Activated naive CD8-positive, alpha-beta T cell treated with anti-CD3 and anti-CD28 coated beads, Interleukin-2, amount 50 U/mL, for 24 hours (primary cell): ENCODE measurements around the gene KIZ.

Source experiments
- ATAC-seq: fragments of 150-1000 bp; cut with Tn5 transposase; one replicate; pipeline ENCODE4 v1.10.0; 2021
- DNase-seq: peaks from one replicate; pipeline ENCODE4 v3.0.0; 2021
- H3K27ac Mint-ChIP-seq: one replicate; pipeline ENCODE4 v1.8.0; 2021; ENCODE audit warnings: mild to moderate bottlenecking, mixed read lengths
- H3K27me3 Mint-ChIP-seq: one replicate; pipeline ENCODE4 v1.8.0; 2021; ENCODE audit warnings: mixed read lengths
- H3K36me3 Mint-ChIP-seq: one replicate; pipeline ENCODE4 v1.8.0; 2021; ENCODE audit warnings: low read depth, mixed read lengths
- H3K4me1 Mint-ChIP-seq: one replicate; pipeline ENCODE4 v1.8.0; 2021; ENCODE audit warnings: mixed read lengths
- H3K4me3 Mint-ChIP-seq: one replicate; pipeline ENCODE4 v1.8.0; 2021; ENCODE audit warnings: mild to moderate bottlenecking, moderate library complexity, mixed read lengths
- H3K9me3 Mint-ChIP-seq: one replicate; pipeline ENCODE4 v1.8.0; 2021; ENCODE audit warnings: mixed read lengths

The KIZ gene

DNA sequence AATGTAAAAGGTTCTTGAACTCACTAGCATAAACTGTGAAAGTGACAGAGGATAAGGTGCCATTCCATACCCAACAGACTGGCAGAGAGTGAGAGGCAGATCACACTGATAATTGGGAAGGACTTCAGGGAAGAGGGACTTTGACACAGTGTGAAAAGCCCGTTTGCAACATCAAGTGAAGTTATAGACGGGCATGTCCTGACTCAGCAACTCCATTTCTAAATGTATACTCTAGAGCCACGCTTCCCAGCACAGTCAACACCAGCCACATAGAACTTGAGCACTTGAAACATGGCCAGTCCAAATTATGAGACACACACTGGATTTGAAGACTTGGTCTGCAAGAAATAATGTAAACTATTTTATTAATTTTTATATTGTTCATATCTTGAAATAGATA is 131.3 kb downstream of the KIZ start:
- no peak overlapping the region for H3K27ac Mint-ChIP-seq
- H3K9me3 Mint-ChIP-seq: no peaks in the 10 kb centered on the region

DNA sequence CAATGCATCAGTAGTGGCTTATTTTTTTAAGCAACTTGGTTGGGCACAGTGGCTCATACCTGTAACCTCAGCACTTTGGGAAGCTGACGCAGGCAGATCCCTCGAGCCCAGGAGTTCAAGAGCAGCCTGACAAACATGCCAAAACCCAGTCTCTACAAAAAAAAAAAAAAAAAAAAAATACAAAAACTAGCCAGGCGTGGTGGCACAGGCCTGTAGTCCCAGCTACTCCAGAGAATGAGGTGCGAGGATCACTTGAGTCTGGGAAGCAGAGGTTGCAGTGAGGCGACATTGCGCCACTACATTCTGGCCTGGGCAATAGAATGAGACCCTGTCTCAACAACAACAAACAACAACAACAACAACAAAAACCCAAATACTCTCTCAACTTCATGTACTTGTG is 132.5 kb downstream of the KIZ start:
- Mint-ChIP-seq H3K36me3 (no peaks in the 10 kb centered on the region), H3K27me3 (peaks cover 5% of the 10 kb centered on the region), H3K9me3 (no peaks in the 10 kb centered on the region), H3K4me3 (no peak overlapping the region), H3K27ac (no peak overlapping the region), H3K4me1 (peaks cover under 1% of the 10 kb centered on the region)
- ATAC-seq: no peak
- no peak for DNase-seq

More for the DNA sequence above, 131.3 kb downstream of the KIZ start:
- no peak overlapping the region for H3K4me3 Mint-ChIP-seq
- no peak for DNase-seq
- peaks cover 6% of the 10 kb centered on the region for H3K4me1 Mint-ChIP-seq
- no peak for ATAC-seq
- H3K27me3 Mint-ChIP-seq: peaks cover 2% of the 10 kb centered on the region
- no peaks in the 10 kb centered on the region for H3K36me3 Mint-ChIP-seq

DNA sequence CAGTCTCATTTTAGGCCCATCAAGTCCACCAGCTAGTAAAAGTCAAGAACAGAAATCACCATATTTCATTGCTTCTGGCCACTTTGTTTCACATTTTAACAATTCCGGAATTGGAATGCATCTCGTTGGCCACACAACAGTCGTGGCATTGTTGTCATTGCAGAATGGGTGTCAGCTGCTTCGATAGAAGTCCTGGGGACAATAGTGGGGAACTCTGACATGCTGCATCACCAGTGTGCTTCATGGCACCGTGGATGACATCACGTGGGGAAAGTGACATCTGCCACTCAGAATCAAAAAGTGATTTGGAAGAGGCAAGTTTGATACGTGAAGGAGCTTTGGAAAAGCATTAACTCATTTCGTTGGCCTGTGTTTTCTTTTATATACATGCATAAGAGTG is 133.5 kb downstream of the KIZ start:
- Mint-ChIP-seq H3K4me3 (no peak overlapping the region), H3K36me3 (no peaks in the 10 kb centered on the region), H3K4me1 (no peaks in the 10 kb centered on the region), H3K27me3 (peaks cover 6% of the 10 kb centered on the region), H3K27ac (no peak overlapping the region), H3K9me3 (no peaks in the 10 kb centered on the region)
- ATAC-seq (no peak), DNase-seq (no peak)

DNA sequence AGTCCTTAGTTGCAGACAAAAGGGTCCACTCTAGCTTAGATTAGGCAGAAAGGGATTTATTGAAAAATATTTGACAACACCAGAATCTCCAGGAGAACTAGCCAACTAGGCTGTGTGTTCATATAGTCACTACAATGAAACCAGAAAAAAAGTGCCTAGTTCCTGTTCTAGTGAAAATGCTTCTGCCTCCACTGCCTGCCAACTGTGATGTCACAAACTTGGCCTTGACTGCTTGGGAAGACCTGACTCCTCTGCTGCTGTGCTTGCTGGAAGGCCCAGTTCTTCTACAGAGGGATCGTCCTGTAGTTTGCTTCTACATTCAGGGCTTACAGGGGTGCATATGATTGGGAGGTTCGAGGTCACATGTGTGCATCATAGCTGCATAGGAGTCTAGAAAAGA is 136.9 kb downstream of the KIZ start:
- no peaks in the 10 kb centered on the region for H3K36me3 Mint-ChIP-seq
- DNase-seq: no peak
- no peak for ATAC-seq

DNA sequence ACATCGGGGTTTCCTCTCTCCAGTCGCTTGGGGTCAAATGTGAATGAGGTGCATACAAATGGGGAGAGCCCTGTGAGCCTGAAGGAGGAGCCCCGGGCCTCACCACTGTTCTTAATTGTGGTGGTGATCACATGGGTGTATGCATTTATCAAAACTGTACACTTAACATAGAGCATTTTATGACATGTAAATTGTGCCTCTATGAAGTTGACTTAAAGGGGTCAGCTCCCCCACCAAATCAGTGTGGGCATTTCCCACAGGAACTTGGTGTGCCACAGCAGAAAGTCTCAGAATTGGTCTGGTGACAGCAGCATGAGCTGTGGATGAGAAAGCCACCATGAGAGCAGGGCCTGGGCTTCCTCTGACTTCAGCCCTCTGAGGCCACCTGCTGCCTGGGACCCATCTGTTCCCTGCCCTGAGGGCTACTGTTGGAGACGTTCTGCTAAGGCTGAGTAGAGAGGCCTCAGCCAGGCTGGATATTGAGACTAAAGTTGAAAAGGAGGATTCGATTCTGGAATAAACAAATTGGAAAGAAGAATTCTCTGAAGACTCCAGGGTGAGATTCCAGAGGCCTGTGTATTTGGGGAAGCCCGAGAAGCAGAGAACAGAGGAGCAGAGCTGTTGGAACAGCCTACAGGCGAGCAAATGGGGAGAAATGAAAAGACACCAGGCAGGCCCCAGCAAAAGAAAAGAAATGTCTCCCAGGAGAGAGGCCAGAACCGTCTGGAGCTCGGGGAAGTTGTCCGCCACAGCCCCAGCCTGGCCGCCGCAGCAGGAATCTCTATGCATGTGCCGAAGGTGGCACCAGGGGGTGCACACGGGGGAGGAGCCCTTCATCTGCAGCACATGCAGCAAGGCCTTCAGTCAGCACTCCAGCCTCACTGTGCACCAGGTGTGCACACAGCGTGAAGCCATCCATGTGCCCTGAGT is 139.6 kb downstream of the KIZ start:
- DNase-seq: no peak
- no peak for ATAC-seq
- no peaks in the 10 kb centered on the region for H3K4me1 Mint-ChIP-seq
- H3K27me3 Mint-ChIP-seq: peaks cover 7% of the 10 kb centered on the region
- H3K4me3 Mint-ChIP-seq: no peak overlapping the region
- no peaks in the 10 kb centered on the region for H3K9me3 Mint-ChIP-seq
- no peaks in the 10 kb centered on the region for H3K36me3 Mint-ChIP-seq
- H3K27ac Mint-ChIP-seq: no peak overlapping the region

More for the DNA sequence above, 136.9 kb downstream of the KIZ start:
- Mint-ChIP-seq H3K4me3 (no peak overlapping the region), H3K27me3 (peaks cover 7% of the 10 kb centered on the region), H3K27ac (no peak overlapping the region), H3K9me3 (no peaks in the 10 kb centered on the region), H3K4me1 (no peaks in the 10 kb centered on the region)

DNA sequence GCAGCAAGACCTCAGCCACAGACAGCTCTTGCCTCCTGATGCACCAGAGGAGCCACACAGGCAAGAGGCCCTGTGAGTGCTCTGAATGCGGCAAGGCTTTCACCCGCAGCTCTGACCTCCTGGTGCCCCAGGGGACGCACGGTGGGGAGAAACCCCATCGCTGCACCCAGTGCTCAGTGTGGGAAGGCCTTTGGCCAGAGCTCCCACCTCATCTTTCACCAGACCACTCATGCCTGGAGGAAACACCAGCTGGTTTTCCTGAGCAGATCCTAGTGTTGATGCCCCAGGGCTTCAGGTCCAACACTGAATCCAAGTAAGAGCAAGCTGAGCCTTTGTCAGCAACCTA is 140.3 kb downstream of the KIZ start:
- DNase-seq (no peak), ATAC-seq (no peak)
- Mint-ChIP-seq H3K4me1 (no peaks in the 10 kb centered on the region), H3K36me3 (no peaks in the 10 kb centered on the region), H3K27me3 (peaks cover 7% of the 10 kb centered on the region), H3K4me3 (no peak overlapping the region), H3K27ac (no peak overlapping the region), H3K9me3 (no peaks in the 10 kb centered on the region)

DNA sequence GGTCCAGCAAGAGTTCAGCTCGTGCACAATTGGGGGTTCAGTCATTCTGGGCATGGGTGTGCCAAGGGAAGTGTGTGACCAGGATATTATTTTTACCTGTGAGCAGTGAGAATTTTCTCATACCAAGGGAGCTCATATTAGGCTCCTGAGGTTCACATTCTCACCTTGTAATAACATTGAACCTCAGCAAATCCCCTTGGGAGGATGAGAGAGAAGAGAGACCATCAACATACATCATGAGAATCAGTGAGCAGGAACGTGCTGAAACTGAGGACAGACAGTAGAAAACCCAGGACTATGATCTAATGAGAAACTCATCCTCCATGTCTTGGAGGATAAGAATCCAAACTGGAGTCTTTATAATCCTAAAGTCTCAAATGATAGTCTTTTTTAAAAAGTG is 143.9 kb downstream of the KIZ start:
- no peaks in the 10 kb centered on the region for H3K36me3 Mint-ChIP-seq
- H3K27ac Mint-ChIP-seq: no peak overlapping the region
- no peak overlapping the region for H3K4me3 Mint-ChIP-seq
- H3K4me1 Mint-ChIP-seq: no peaks in the 10 kb centered on the region
- ATAC-seq: no peak
- no peaks in the 10 kb centered on the region for H3K9me3 Mint-ChIP-seq
- peaks cover 12% of the 10 kb centered on the region for H3K27me3 Mint-ChIP-seq
- no peak for DNase-seq

DNA sequence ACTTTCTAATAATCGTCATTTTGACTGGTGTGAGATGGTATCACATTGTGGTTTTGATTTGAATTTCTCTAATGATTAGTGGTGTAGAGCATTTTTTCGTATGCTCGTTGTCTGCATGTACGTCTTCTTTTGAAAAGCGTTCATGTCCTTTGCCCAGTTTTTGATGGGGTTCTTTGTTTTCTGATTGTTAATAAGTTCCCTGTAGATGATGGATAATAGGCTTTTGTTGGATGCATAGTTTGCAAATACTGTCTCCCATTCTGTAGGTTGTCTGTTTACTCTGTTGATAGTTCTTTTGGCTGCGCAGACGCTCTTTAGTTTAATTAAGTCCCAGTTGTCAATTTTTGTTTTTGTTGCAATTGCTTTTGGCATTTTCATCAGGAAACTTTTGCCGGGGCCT is 144.9 kb downstream of the KIZ start:
- ATAC-seq: no peak
- H3K4me1 Mint-ChIP-seq: no peaks in the 10 kb centered on the region
- H3K27me3 Mint-ChIP-seq: peaks cover 12% of the 10 kb centered on the region
- no peaks in the 10 kb centered on the region for H3K9me3 Mint-ChIP-seq
- no peak for DNase-seq
- no peaks in the 10 kb centered on the region for H3K36me3 Mint-ChIP-seq
- no peak overlapping the region for H3K4me3 Mint-ChIP-seq
- no peak overlapping the region for H3K27ac Mint-ChIP-seq

DNA sequence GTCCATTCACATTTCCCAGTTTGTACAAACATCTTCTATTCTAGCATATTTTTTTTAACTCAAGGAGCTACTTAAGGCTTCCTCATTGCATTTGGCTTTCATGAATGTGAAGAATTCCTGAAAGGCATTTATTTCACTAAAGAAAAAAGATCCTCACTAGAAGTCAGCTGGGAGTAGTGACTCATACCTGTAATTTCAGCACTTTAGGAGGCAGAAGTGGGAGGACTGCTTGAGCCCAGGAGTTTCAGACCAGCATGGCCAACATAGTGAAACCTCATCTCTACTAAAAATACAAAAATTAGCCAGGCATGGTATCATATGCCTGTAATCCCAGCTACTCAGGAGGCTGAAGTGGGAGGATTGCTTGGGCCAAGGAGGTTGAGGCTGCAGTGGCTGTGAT is 146.4 kb downstream of the KIZ start:
- no peak for DNase-seq
- Mint-ChIP-seq H3K9me3 (no peaks in the 10 kb centered on the region), H3K36me3 (no peaks in the 10 kb centered on the region), H3K27me3 (peaks cover 12% of the 10 kb centered on the region), H3K4me3 (no peak overlapping the region), H3K27ac (no peak overlapping the region), H3K4me1 (no peaks in the 10 kb centered on the region)
- no peak for ATAC-seq

DNA sequence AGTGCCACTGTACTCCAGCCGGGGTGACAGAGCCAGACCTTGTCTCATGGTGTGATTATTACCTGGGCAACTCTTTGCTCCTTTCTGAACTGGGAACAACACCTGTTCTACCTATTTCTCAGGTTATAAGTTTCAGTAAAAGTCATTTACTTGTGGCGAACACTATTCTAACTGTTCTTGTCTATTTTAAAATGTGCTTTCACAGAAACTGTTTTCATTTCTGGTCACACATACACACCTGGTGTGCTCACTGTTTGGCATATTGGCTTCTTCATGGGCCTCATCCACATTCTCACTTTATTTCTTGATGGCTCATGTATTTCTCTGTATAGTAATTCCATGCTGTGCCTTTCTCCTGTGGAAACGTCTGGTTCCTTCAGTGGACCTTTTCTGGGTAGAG is 146.8 kb downstream of the KIZ start:
- Mint-ChIP-seq H3K4me3 (no peak overlapping the region), H3K27ac (no peak overlapping the region), H3K4me1 (no peaks in the 10 kb centered on the region), H3K36me3 (no peaks in the 10 kb centered on the region), H3K9me3 (no peaks in the 10 kb centered on the region), H3K27me3 (peaks cover 12% of the 10 kb centered on the region)
- ATAC-seq (no peak), DNase-seq (no peak)

DNA sequence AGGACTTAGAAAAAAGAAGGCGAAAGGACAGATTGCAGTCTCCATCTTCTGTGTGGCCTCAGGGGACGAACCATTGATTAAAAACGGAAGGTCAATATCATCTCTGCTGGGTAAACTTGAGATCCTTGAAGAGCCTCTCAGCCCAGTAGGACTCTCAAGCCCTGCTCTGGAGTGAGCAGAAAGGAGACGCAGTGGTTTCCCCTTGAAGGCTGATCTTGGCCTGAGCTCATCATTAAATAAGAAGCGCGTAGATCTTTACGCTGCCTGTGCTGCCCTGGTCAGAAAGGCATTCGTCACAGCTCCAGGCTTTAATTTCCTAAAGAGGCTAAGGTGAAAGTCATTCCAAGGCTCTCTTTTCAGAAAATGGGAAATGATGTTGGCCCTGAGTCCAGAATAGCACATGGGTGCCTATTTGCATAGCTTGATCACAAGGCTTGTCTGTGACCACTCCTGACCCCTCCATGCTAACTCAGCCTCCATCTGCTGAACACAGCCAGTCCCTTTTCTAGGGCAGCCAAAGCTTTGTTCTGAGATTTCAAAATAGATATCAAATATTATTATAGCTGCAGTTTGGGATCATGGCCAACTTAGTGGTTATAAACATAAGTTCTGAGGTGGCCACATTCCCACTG is 148.0 kb downstream of the KIZ start:
- H3K27me3 Mint-ChIP-seq: peaks cover 21% of the 10 kb centered on the region
- DNase-seq (no peak), ATAC-seq (no peak)
- H3K9me3 Mint-ChIP-seq: no peaks in the 10 kb centered on the region
- H3K4me1 Mint-ChIP-seq: peaks cover 5% of the 10 kb centered on the region
- no peak overlapping the region for H3K27ac Mint-ChIP-seq
- no peaks in the 10 kb centered on the region for H3K36me3 Mint-ChIP-seq
- H3K4me3 Mint-ChIP-seq: no peak overlapping the region

DNA sequence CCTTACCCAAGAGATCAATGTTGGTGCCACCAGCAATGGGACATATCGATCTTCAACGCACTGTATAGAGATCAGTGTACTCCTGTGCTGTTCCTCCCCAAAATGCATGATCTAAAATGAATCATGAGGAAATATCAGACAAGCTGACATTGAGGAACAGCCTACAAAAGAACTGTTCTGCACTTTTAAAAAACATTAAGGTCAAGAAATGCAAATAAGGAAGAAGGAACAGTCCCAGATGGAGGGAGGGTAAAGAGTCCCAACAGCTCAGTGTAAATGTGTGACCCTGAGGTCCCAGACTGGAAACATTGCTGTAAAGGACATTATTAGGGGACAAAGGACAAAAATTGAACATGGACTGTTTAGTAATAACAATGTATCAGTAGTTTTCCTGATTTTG is 152.9 kb downstream of the KIZ start:
- H3K27ac Mint-ChIP-seq: peak overlapping the region; percentile 17
- H3K9me3 Mint-ChIP-seq: peaks cover 4% of the 10 kb centered on the region
- ATAC-seq (peak; percentile 66), DNase-seq (no peak)
- H3K27me3 Mint-ChIP-seq: peaks cover 33% of the 10 kb centered on the region
- peaks cover 15% of the 10 kb centered on the region for H3K4me1 Mint-ChIP-seq
- no peak overlapping the region for H3K4me3 Mint-ChIP-seq
- no peaks in the 10 kb centered on the region for H3K36me3 Mint-ChIP-seq

DNA sequence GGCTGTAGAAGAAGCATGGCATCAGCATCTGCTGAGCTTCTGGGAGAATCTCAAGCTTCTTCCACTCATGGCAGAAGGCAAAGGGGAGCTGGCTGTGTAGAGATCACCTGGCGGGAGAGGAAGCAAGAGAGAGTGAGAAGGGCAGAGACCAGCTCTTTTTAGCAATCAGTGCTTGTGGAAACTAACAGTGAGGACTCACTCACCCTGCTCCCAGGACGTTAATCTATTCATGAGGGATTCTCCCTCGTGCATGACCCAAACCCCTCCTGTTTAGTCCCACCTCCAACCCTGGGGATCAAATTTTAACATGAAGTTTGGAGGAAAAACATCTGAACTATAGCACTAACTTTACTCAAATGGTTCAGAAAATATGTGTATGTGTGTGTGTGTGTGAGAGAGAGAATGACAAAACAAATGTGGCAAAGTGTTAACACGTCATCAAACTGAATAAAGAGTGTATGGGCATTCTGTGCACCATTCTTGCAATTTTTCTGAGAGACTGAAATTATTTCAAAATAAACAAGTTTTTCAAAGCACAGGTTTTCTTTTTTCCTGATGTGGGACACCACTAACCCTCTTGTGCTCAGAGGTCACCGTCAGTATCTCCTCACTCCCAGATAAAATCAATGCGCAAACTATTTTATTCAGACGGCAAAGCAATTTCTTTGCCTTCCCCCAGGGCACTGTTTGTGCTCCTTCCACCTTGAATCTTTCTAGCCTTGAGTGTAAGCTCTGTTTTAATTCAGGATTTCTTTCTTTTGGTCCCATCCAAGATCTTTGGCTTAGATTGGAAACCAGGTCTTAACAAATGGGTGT is 154.0 kb downstream of the KIZ start:
- peak; percentile 25 for ATAC-seq
- H3K4me1 Mint-ChIP-seq: peaks cover 15% of the 10 kb centered on the region
- H3K27me3 Mint-ChIP-seq: peaks cover 35% of the 10 kb centered on the region
- no peaks in the 10 kb centered on the region for H3K36me3 Mint-ChIP-seq
- peaks cover 4% of the 10 kb centered on the region for H3K9me3 Mint-ChIP-seq
- H3K4me3 Mint-ChIP-seq: no peak overlapping the region
- no peak overlapping the region for H3K27ac Mint-ChIP-seq
- no peak for DNase-seq

DNA sequence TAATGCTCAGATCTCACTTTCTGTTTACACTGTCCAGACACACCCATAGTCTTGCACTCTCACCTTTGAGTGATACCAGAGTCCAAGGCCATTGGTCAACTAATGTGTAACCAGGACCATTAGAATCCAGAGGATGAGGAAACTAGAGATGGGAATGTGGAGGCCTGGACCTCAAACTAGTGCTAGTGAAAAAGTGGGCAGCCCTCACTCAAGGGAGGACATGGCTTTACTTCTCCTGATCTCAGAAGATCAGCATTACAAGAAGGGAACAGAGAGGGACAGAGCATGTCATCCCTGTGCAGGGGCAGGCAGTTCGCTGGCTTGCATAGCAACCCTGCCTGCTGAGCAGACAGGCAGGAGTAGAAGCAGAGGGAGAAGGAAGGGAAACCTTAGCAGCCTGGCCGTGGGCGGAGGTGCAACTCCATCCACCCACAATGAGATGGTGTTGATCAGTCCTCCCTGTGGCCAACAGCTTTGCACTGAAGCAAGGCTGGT is 154.7 kb downstream of the KIZ start:
- no peak overlapping the region for H3K4me3 Mint-ChIP-seq
- peak; percentile 29 for ATAC-seq

More for the DNA sequence above, 154.7 kb downstream of the KIZ start:
- Mint-ChIP-seq H3K36me3 (peaks cover under 1% of the 10 kb centered on the region), H3K9me3 (peaks cover 7% of the 10 kb centered on the region), H3K27ac (no peak overlapping the region), H3K4me1 (peaks cover 15% of the 10 kb centered on the region), H3K27me3 (peaks cover 36% of the 10 kb centered on the region)
- DNase-seq: no peak
